Testis (tissue), 2 donors: ENCODE results near the gene THBS4.

Source experiments
- POLR2A ChIP-seq: fragments of 450-650 bp; IDR thresholded peaks from one replicate; pipeline ENCODE4 v1.6.1; 2017; ENCODE audit warnings: antibody characterized with exemption, mild to moderate bottlenecking, moderate library complexity
- TF ChIP-seq, protein P1 (sequence below), 3 experiments: fragments of 450-650 bp in 2 of 3; fragments of 200-600 bp in 1 of 3; sonication (generic) in 1 of 3; IDR thresholded peaks; one replicate each; pipeline ENCODE4 v1.5.1; 2016 to 2019; ENCODE audit warnings: antibody characterized with exemption in 3 of 3, mild to moderate bottlenecking in 2 of 3, moderate library complexity in 1 of 3

DNA sequence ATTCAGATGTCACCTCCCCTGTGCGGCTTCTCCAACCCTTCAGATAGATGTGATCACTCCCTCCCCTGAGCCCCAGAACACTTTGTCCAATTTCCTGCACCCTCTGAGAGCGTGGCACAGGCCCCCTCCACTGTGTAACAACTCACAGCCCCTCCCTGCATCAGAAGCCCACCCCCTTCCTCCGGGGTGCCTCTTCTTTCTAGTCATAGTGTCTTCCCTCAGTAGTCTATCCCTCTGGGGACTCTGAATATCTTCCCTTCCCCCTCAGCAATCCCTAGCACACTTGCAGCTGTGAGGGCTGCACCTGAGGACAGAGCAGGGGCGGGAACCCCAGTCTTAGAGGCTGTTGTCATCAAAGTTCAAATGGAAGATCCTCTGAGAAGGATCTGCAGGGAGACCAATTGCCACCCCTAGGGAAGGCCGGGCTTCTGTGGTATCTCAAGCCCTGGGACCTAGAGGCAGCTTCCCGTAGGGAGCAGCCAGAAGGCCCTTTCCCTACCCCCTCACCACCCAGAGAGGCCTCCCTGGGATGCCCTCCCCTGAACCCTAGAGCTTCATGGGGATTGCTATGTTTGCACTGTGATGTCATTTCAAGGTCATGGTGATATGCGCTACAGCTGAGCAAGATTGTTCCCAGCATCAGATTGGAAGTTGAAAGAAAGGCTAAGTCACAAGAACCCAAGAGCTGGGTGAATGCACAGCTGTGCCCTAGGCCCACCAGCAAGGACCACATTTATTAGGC is 70.7 kb downstream of the THBS4 start:
- TF ChIP-seq, protein P1, sequence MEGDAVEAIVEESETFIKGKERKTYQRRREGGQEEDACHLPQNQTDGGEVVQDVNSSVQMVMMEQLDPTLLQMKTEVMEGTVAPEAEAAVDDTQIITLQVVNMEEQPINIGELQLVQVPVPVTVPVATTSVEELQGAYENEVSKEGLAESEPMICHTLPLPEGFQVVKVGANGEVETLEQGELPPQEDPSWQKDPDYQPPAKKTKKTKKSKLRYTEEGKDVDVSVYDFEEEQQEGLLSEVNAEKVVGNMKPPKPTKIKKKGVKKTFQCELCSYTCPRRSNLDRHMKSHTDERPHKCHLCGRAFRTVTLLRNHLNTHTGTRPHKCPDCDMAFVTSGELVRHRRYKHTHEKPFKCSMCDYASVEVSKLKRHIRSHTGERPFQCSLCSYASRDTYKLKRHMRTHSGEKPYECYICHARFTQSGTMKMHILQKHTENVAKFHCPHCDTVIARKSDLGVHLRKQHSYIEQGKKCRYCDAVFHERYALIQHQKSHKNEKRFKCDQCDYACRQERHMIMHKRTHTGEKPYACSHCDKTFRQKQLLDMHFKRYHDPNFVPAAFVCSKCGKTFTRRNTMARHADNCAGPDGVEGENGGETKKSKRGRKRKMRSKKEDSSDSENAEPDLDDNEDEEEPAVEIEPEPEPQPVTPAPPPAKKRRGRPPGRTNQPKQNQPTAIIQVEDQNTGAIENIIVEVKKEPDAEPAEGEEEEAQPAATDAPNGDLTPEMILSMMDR (IDR thresholded peaks at IDR 0.05) = no peak
- TF ChIP-seq POLR2A = no peak
